ENCODE data around the gene DCTPP1. TPM values are rescaled to one million over a fixed set of nuclear protein-coding genes. Genes with fewer than 3 reads are reported as not detected.

The DCTPP1 gene
- total and polyA plus RNA-seq, 2 of the 13 experiments (the other 11 are each of a cell fraction or from before 2014, with no cell fraction given): 54.8 to 74.4 TPM

DNA sequence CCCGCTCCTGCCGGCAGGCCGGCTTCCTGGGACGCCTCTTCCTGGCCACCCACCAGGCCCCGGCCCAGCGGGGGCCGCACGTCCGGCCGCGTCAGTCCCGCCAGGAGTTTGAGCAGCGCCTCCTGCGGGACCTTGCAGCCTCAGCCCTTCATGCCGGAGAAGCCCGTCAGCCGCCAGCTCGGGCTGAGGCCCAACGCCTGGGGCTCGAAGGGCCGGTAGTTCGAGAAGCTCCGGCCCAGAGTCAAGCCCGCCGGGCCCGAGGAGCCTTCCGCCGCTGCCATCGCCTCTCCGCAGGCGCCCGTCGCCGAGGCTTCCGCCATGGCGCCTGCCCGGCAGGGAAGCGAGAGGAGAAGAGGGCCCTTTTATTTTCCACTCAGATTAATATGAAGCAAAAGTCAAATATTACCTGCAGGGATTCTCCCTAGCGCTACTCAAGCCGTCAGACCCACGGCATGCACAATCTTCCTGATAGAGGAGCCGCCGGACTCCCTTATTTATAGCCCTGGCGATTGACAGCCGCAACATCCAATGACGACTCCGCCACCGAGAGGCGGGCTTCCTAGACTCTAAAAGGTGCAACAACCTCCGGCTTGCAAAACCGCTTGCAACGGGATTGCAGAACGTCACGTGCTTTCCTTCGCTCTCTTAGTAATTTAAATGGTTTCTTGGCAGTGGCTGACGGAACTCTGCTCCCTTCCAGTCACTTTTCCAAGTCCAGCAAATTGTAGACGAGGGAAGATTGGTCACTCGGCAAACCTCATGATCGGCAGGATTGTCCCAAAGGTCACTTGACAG is 15.8 kb upstream of the DCTPP1 start, which contains the start of gene SEPHS2 (continued):
- TF ChIP-seq KLF6 (CRISPR knock-in tag; IDR thresholded peaks at IDR 0.05): no peak; the same call in 1 of the 2 replicates
- TF ChIP-seq ZNF329 (CRISPR knock-in tag; IDR thresholded peaks at IDR 0.05; ENCODE audit: low read depth): no peak
- TF ChIP-seq ZNF318 (CRISPR knock-in tag; IDR thresholded peaks at IDR 0.05): no peak
- no peak for TF ChIP-seq ARHGAP35 (CRISPR knock-in tag; IDR thresholded peaks at IDR 0.05; ENCODE audit: borderline replicate concordance)
- TF ChIP-seq DR1 (CRISPR knock-in tag; IDR thresholded peaks at IDR 0.05): no peak
- TF ChIP-seq GATAD2A (CRISPR knock-in tag; IDR thresholded peaks at IDR 0.05): peak; percentile 72
- TF ChIP-seq NFE2L1 (CRISPR knock-in tag; IDR thresholded peaks at IDR 0.05; ENCODE audit: borderline replicate concordance): no peak
- peak; percentile 48 for TF ChIP-seq HMG20B (CRISPR knock-in tag; conservative IDR thresholded peaks at IDR 0.05)
- TF ChIP-seq, protein P1, sequence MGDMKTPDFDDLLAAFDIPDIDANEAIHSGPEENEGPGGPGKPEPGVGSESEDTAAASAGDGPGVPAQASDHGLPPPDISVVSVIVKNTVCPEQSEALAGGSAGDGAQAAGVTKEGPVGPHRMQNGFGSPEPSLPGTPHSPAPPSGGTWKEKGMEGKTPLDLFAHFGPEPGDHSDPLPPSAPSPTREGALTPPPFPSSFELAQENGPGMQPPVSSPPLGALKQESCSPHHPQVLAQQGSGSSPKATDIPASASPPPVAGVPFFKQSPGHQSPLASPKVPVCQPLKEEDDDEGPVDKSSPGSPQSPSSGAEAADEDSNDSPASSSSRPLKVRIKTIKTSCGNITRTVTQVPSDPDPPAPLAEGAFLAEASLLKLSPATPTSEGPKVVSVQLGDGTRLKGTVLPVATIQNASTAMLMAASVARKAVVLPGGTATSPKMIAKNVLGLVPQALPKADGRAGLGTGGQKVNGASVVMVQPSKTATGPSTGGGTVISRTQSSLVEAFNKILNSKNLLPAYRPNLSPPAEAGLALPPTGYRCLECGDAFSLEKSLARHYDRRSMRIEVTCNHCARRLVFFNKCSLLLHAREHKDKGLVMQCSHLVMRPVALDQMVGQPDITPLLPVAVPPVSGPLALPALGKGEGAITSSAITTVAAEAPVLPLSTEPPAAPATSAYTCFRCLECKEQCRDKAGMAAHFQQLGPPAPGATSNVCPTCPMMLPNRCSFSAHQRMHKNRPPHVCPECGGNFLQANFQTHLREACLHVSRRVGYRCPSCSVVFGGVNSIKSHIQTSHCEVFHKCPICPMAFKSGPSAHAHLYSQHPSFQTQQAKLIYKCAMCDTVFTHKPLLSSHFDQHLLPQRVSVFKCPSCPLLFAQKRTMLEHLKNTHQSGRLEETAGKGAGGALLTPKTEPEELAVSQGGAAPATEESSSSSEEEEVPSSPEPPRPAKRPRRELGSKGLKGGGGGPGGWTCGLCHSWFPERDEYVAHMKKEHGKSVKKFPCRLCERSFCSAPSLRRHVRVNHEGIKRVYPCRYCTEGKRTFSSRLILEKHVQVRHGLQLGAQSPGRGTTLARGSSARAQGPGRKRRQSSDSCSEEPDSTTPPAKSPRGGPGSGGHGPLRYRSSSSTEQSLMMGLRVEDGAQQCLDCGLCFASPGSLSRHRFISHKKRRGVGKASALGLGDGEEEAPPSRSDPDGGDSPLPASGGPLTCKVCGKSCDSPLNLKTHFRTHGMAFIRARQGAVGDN (CRISPR knock-in tag; IDR thresholded peaks at IDR 0.05): peak; percentile 88
- TF ChIP-seq, protein P2, sequence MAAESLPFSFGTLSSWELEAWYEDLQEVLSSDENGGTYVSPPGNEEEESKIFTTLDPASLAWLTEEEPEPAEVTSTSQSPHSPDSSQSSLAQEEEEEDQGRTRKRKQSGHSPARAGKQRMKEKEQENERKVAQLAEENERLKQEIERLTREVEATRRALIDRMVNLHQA (CRISPR knock-in tag; IDR thresholded peaks at IDR 0.05): peak; percentile 93; the same call in 1 of the 2 replicates
- peak; percentile 37; the same call in 1 of the 2 replicates for TF ChIP-seq NCOA1 (CRISPR knock-in tag; IDR thresholded peaks at IDR 0.05)
- TF ChIP-seq GZF1 (CRISPR knock-in tag; IDR thresholded peaks at IDR 0.05): no peak
- peak; percentile 47; the same call in 1 of the 2 replicates for TF ChIP-seq MYNN (CRISPR knock-in tag; IDR thresholded peaks at IDR 0.05; ENCODE audit: low read depth)
- 0 out of 2 replicates have a peak, but pooled peaks have one; percentile 45 for TF ChIP-seq ZNF335 (CRISPR knock-in tag; IDR thresholded peaks at IDR 0.05)
- TF ChIP-seq ZNF816 (CRISPR knock-in tag; IDR thresholded peaks at IDR 0.05; ENCODE audit: borderline replicate concordance): peak; percentile 66; the same call in 1 of the 2 replicates
- TF ChIP-seq BRCA1 (CRISPR knock-in tag; IDR thresholded peaks at IDR 0.05): no peak
- TF ChIP-seq NFKBIZ (CRISPR knock-in tag; IDR thresholded peaks at IDR 0.05): 0 out of 2 replicates have a peak, but pooled peaks have one; percentile 12

Measured in HepG2 (cell line).